Endodermal cell (in vitro differentiated cells): ENCODE results near the gene C1R. TPM values are rescaled to one million over a fixed set of nuclear protein-coding genes. Genes with fewer than 3 reads are reported as not detected.

ENCODE experiments used
- DNase-seq: peaks from one replicate; pipeline ENCODE4 v3.0.0-alpha.2; 2017
- H3K27ac ChIP-seq: 2 replicates; pipeline ENCODE4 v1.5.1; 2013; ENCODE audit warnings: mild to moderate bottlenecking, low read depth, low read length, moderate library complexity
- H3K27me3 ChIP-seq: 2 replicates; pipeline ENCODE4 v1.6.1; 2013; ENCODE audit warnings: mild to moderate bottlenecking, low read length, moderate library complexity; ENCODE audit not compliant: insufficient read depth, control insufficient read depth, poor library complexity, severe bottlenecking
- H3K36me3 ChIP-seq: 2 replicates; pipeline ENCODE4 v1.7.0; 2013; ENCODE audit warnings: mild to moderate bottlenecking, low read length, moderate library complexity; ENCODE audit not compliant: control insufficient read depth, insufficient read depth
- H3K4me1 ChIP-seq: one replicate; pipeline ENCODE4 v1.7.0; 2013; ENCODE audit warnings: low read length; ENCODE audit not compliant: control insufficient read depth, insufficient read depth
- H3K4me3 ChIP-seq: 2 replicates; pipeline ENCODE4 v1.5.1; 2013; ENCODE audit warnings: mild to moderate bottlenecking, low read length, moderate library complexity
- H3K9ac ChIP-seq: 2 replicates; pipeline ENCODE4 v1.6.1; 2013; ENCODE audit warnings: mild to moderate bottlenecking, low read length, moderate library complexity; ENCODE audit not compliant: poor library complexity, severe bottlenecking; ENCODE audit errors: extremely low read depth
- H3K9me3 ChIP-seq: 2 replicates; pipeline ENCODE4 v1.6.1; 2013; ENCODE audit warnings: mild to moderate bottlenecking, low read length, moderate library complexity; ENCODE audit not compliant: control insufficient read depth
- H3K27ac Mint-ChIP-seq: 2 replicates; pipeline ENCODE4 v1.8.0; 2020; ENCODE audit warnings: mixed read lengths
- H3K27me3 Mint-ChIP-seq: 2 replicates; pipeline ENCODE4 v1.8.0; 2021; ENCODE audit warnings: mild to moderate bottlenecking, mixed read lengths; ENCODE audit not compliant: insufficient read depth
- H3K36me3 Mint-ChIP-seq: 2 replicates; pipeline ENCODE4 v1.8.0; 2020; ENCODE audit warnings: low read depth, mixed read lengths
- H3K4me1 Mint-ChIP-seq: 2 replicates; pipeline ENCODE4 v1.8.0; 2020; ENCODE audit warnings: mixed read lengths
- H3K4me3 Mint-ChIP-seq: 2 replicates; pipeline ENCODE4 v1.8.0; 2020; ENCODE audit warnings: mild to moderate bottlenecking, moderate library complexity, mixed read lengths
- H3K9me3 Mint-ChIP-seq: 2 replicates; pipeline ENCODE4 v1.8.0; 2020; ENCODE audit warnings: mild to moderate bottlenecking, mixed read lengths
- whole genome bisulfite sequencing, 2 experiments: methylation state at CpG; one replicate each; pipeline versions ENCODE4 v1.1.5 to v1.1.7; 2013; ENCODE audit warnings: missing lambda C conversion rate in 2 of 2, mixed read lengths in 1 of 2; ENCODE audit not compliant: insufficient coverage in 1 of 2, insufficient read length in 1 of 2; 5-methylcytosine and 5-hydroxymethylcytosine counted together
- total RNA-seq, 2 donors: library from RNA; stranded (reverse); fragmentation: NEBNext Ultra II Directional in 1 of 2; extraction: Animal tissue kit (Norgen Biotek cat#: 25700) in 1 of 2; gene quantifications; 2 replicates in 1 of 2; 3 replicates in 1 of 2; pipeline ENCODE4 v1.2.1, GENCODE V29; 2021
- TF ChIP-seq, protein P1 (sequence below): fragments of 200-600 bp; sonication (generic); conservative IDR thresholded peaks from 2 replicates; pipeline ENCODE4 v1.5.0; 2021; ENCODE audit warnings: antibody characterized with exemption, mild to moderate bottlenecking

C1R gene
- total RNA-seq, 2 donors from 2014 or later: 3.9 TPM

DNA sequence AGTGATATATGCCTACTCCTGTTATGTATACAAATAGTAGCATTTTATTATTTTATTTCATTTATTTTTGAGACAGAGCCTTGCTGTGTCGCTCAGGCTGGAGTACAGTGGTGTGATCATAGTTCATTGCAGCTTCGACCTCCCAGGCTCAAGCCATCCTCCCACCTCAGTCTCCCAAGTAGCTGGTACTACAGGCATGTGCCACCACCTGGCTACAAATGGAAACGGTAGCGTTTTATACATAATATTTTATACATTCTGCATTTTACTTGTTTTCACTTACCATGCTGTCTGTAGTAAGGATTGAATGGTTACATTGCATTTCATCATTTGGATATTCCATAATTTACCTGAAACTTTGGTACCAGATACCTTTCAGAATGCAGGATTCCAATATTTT is 14.1 kb downstream of the C1R start:
- Histone ChIP-seq H3K9ac (no peak overlapping the region), H3K4me1 (peaks cover 5% of the 10 kb centered on the region), H3K27ac (no peak overlapping the region), H3K4me3 (no peak overlapping the region), H3K9me3 (no peaks in the 10 kb centered on the region), H3K27me3 (no peaks in the 10 kb centered on the region), H3K36me3 (no peaks in the 10 kb centered on the region)
- Mint-ChIP-seq H3K4me3 (no peak overlapping the region), H3K27me3 (peaks cover 8% of the 10 kb centered on the region), H3K9me3 (peaks cover 2% of the 10 kb centered on the region), H3K4me1 (peaks cover 6% of the 10 kb centered on the region), H3K36me3 (peaks cover 2% of the 10 kb centered on the region), H3K27ac (no peak overlapping the region)
- DNase-seq: no peak
- TF ChIP-seq, protein P1, sequence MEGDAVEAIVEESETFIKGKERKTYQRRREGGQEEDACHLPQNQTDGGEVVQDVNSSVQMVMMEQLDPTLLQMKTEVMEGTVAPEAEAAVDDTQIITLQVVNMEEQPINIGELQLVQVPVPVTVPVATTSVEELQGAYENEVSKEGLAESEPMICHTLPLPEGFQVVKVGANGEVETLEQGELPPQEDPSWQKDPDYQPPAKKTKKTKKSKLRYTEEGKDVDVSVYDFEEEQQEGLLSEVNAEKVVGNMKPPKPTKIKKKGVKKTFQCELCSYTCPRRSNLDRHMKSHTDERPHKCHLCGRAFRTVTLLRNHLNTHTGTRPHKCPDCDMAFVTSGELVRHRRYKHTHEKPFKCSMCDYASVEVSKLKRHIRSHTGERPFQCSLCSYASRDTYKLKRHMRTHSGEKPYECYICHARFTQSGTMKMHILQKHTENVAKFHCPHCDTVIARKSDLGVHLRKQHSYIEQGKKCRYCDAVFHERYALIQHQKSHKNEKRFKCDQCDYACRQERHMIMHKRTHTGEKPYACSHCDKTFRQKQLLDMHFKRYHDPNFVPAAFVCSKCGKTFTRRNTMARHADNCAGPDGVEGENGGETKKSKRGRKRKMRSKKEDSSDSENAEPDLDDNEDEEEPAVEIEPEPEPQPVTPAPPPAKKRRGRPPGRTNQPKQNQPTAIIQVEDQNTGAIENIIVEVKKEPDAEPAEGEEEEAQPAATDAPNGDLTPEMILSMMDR: peak; percentile 53
- WGBS, 2 experiments: 90 to 93% methylated on average over 2 to 4 of the region's 4 CpGs

GRCh38 chr12:7076493-7076892 is 15.8 kb downstream of the C1R start:
- H3K27me3 ChIP-seq: no peaks in the 10 kb centered on the region
- peaks cover 5% of the 10 kb centered on the region for H3K4me1 ChIP-seq
- H3K4me3 Mint-ChIP-seq: no peak overlapping the region
- H3K27ac Mint-ChIP-seq: no peak overlapping the region
- TF ChIP-seq, protein P1: no peak
- H3K9me3 ChIP-seq: no peaks in the 10 kb centered on the region
- no peak overlapping the region for H3K4me3 ChIP-seq
- H3K36me3 Mint-ChIP-seq: no peaks in the 10 kb centered on the region
- peaks cover 19% of the 10 kb centered on the region for H3K27me3 Mint-ChIP-seq
- no peaks in the 10 kb centered on the region for H3K36me3 ChIP-seq
- WGBS, 2 experiments: 91 to 97% methylated on average over 4 of the region's 4 CpGs
- no peak for DNase-seq
- no peak overlapping the region for H3K9ac ChIP-seq
- H3K9me3 Mint-ChIP-seq: no peaks in the 10 kb centered on the region
- peaks cover 6% of the 10 kb centered on the region for H3K4me1 Mint-ChIP-seq
- no peak overlapping the region for H3K27ac ChIP-seq

- no peaks in the 10 kb centered on the region for H3K36me3 Mint-ChIP-seq
- no peak for DNase-seq
- peaks cover 6% of the 10 kb centered on the region for H3K4me1 Mint-ChIP-seq
- Histone ChIP-seq H3K27me3 (no peaks in the 10 kb centered on the region), H3K9me3 (no peaks in the 10 kb centered on the region), H3K27ac (no peak overlapping the region), H3K9ac (no peak overlapping the region), H3K36me3 (no peaks in the 10 kb centered on the region), H3K4me3 (no peak overlapping the region), H3K4me1 (peaks cover 5% of the 10 kb centered on the region)
- TF ChIP-seq, protein P1: no peak
- peaks cover 19% of the 10 kb centered on the region for H3K27me3 Mint-ChIP-seq
- no peaks in the 10 kb centered on the region for H3K9me3 Mint-ChIP-seq
- no peak overlapping the region for H3K4me3 Mint-ChIP-seq
- H3K27ac Mint-ChIP-seq: no peak overlapping the region
- 90 to 94% methylated on average over 3 of the region's 3 CpGs for WGBS, 2 experiments
Measured at GRCh38 chr12:7075939-7076338, 16.3 kb downstream of the C1R start.
